Brain microvascular endothelial cell (primary cell): Measurements from ENCODE around the gene MAX.
"Not testable (repeated sequence)": the region's sequence is repeated elsewhere in the genome, so short reads cannot be mapped to it uniquely, and the experiment has no call there.

Experiments used
- DNase-seq: peaks from one replicate; pipeline ENCODE4 v3.0.0-alpha.2; 2020
- H3K27ac ChIP-seq: fragments of 250-450 bp; sonication (Bioruptor Pico); 2 replicates; pipeline ENCODE4 v1.5.1; 2020; ENCODE audit warnings: mild to moderate bottlenecking, moderate library complexity
- H3K27me3 ChIP-seq: fragments of 250-450 bp; sonication (Bioruptor Pico); replicated peaks from 2 replicates; pipeline ENCODE4 v1.5.1; 2020; ENCODE audit warnings: mild to moderate bottlenecking
- H3K36me3 ChIP-seq: fragments of 250-450 bp; sonication (Bioruptor Pico); replicated peaks from 2 replicates; pipeline ENCODE4 v1.5.1; 2020; ENCODE audit warnings: mild to moderate bottlenecking
- H3K4me3 ChIP-seq: 2 replicates; pipeline ENCODE4 v1.5.1; 2011; ENCODE audit warnings: low read depth, mild to moderate bottlenecking, control low read depth, low read length, moderate library complexity
- in situ Hi-C: cut with HindIII; loops from 2 replicates; pipeline ENCODE4 v1.10.0; 2017; ENCODE audit warnings: low sequenced_read_pairs, low pct_ligation_motif_present
- TF ChIP-seq, protein P1 (sequence below): IDR thresholded peaks from 2 replicates; pipeline ENCODE4 v1.5.1; 2011; ENCODE audit warnings: low read depth, mild to moderate bottlenecking, moderate library complexity, low read length, control low read depth, inconsistent platforms; ENCODE audit errors: missing control alignments

MAX gene

GRCh38 chr14:65038966-65039365 is 63.4 kb downstream of the MAX start:
- Histone ChIP-seq H3K27me3 (no peaks in the 10 kb centered on the region), H3K36me3 (peaks cover 15% of the 10 kb centered on the region), H3K4me3 (no peak overlapping the region), H3K27ac (no peak overlapping the region)
- peak; percentile 12 for DNase-seq
- TF ChIP-seq, protein P1, sequence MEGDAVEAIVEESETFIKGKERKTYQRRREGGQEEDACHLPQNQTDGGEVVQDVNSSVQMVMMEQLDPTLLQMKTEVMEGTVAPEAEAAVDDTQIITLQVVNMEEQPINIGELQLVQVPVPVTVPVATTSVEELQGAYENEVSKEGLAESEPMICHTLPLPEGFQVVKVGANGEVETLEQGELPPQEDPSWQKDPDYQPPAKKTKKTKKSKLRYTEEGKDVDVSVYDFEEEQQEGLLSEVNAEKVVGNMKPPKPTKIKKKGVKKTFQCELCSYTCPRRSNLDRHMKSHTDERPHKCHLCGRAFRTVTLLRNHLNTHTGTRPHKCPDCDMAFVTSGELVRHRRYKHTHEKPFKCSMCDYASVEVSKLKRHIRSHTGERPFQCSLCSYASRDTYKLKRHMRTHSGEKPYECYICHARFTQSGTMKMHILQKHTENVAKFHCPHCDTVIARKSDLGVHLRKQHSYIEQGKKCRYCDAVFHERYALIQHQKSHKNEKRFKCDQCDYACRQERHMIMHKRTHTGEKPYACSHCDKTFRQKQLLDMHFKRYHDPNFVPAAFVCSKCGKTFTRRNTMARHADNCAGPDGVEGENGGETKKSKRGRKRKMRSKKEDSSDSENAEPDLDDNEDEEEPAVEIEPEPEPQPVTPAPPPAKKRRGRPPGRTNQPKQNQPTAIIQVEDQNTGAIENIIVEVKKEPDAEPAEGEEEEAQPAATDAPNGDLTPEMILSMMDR = no peak
- in situ Hi-C loops = no loop called here

DNA sequence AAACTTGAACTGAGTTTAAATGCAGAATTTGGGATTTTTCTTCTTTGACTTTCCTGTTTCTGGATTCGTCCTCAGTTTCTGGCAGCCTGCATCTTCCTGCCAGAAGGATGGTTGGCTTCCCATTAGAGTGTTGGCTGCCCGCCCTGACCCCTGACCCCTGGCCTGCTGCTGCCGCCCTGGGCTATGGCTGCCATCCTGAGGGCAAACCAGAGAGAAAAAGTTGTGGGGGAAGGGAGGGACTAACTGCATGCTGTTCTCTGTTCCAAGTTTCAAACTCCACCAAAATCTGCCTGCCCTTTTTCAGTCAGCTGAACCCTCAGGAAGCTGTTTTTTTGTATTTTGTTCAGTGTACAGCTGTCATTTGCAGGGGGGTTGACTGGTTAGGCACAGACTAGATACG is 67.3 kb downstream of the MAX start:
- TF ChIP-seq, protein P1 = no peak
- H3K36me3 ChIP-seq = peaks cover 5% of the 10 kb centered on the region
- DNase-seq = no peak
- H3K27me3 ChIP-seq = no peaks in the 10 kb centered on the region
- H3K4me3 ChIP-seq = no peak overlapping the region
- no peak overlapping the region for H3K27ac ChIP-seq
- in situ Hi-C loops = no loop called here

DNA sequence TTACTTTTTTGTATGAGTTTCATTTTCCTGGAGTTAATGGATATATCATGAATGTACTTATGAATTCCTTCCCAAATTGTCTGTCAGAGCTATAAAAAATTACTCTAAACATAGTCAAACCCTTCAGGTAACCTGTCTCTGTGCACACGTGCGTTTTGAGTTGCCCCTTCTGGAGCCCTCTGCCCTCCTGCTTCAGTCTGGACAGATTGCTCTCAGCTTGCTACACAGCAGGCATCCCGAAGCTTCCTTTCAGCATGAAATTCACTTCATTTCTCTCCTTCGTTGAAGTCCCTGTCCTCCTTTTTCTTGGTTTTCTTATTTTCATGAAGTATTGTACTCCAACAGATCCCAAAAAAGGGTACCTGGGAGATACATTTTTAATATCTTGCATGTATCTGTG is 68.3 kb downstream of the MAX start:
- Histone ChIP-seq H3K4me3 (no peak overlapping the region), H3K27ac (no peak overlapping the region), H3K27me3 (no peaks in the 10 kb centered on the region), H3K36me3 (peaks cover 5% of the 10 kb centered on the region)
- TF ChIP-seq, protein P1 = no peak
- no peak for DNase-seq
- in situ Hi-C loops = no loop called here

- TF ChIP-seq, protein P1 = no peak
- H3K4me3 ChIP-seq = no peak overlapping the region
- in situ Hi-C loops = no loop called here
- H3K27me3 ChIP-seq = no peaks in the 10 kb centered on the region
- DNase-seq = no peak
- H3K27ac ChIP-seq = no peak overlapping the region
- H3K36me3 ChIP-seq = peaks cover 5% of the 10 kb centered on the region
Measured at GRCh38 chr14:65033181-65033580, 69.1 kb downstream of the MAX start.

DNA sequence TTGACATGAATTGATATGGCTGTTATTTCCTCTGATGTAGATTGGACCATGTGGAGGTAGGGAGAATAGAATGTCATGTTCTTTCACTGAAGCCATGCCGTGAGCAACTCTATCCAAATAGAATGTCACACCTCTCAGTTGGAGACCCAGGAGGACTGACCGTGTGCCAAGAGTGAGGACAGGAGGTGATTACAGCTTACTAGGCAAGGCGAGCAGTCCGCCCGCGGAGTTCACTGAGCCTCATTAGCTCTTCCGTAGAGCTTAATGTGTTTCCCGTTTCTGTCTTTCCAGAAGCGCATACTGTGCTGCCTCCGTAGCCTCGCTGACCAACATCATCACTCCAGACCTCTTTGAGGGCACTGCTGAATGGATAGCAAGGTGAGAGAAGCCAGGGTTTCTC is 70.0 kb downstream of the MAX start:
- Histone ChIP-seq H3K4me3 (no peak overlapping the region), H3K27ac (no peak overlapping the region), H3K27me3 (no peaks in the 10 kb centered on the region), H3K36me3 (peaks cover 8% of the 10 kb centered on the region)
- in situ Hi-C loops = no loop called here
- DNase-seq = no peak
- TF ChIP-seq, protein P1 = no peak

DNA sequence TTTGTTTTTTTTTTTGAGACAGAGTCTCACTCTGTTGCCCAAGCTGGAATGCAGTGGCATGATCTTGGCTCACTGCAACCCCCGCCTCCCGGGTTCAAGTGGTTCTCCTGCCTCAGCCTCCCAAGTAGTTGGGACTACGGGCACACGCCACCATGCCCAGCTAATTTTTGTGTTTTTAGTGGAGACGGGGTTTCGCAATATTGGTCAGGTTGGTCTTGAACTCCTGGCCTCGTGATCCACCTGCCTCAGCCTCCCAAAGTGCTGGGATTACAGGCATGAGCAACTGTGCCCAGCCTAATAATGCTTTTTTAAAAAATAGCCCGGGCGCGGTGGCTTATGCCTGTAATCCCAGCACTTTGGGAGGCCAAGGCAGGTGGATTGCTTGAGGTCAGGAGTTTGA is 71.0 kb downstream of the MAX start:
- DNase-seq, H3K4me3 ChIP-seq, H3K36me3 ChIP-seq, H3K27me3 ChIP-seq, H3K27ac ChIP-seq, in situ Hi-C loops: not testable (repeated sequence)

DNA sequence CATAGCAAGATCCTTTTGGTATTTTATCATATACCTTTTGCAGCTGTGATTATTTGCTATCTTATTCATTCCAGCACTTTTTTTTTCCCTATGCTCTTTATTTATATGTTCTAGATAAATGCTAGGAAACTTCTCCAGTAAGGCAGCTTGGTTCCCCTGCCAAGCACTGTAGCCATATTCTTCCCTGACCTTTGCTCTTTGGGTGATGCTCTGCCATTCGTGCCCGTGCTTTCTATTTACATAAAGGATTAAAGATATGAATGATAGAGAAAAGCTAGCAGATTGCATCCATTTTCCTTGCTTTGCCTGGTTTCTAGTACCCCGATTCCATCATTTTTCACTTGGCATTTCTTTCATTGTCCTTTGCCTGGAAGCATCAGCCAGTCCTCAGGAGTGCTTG is 73.4 kb downstream of the MAX start:
- in situ Hi-C loops = no loop called here
- no peak for DNase-seq
- Histone ChIP-seq H3K4me3 (no peak overlapping the region), H3K27ac (no peak overlapping the region), H3K36me3 (peaks cover 8% of the 10 kb centered on the region), H3K27me3 (no peaks in the 10 kb centered on the region)
- TF ChIP-seq, protein P1 = no peak
